NCI-H1436 (cell line): ENCODE measurements around the gene POLR2F.

Experiments
- DNase-seq: peaks from one replicate; lab custom pipeline; 2025; lab: John Stamatoyannopoulos, UW

POLR2F gene

DNA sequence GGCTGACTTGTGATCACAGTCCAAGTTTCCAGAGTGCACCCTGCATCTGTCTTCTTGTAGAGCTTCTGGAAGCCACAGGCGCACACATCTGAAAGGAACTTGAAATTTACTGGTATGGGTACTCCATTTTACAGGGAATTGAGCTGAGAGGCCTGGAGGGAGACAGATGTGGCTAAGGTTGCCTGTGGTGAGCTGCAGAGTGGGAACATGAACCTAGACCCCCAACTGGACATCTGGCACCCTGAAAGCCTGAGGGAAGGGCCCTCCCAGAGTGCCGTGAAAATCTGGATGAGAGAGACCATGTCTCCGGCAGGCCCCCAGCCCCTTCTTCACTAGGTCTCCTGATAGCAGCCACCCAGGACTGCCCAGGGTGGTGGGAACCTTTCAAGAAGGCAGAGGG lies 53.4 kb downstream of the POLR2F start:
- DNase-seq = no peak

DNA sequence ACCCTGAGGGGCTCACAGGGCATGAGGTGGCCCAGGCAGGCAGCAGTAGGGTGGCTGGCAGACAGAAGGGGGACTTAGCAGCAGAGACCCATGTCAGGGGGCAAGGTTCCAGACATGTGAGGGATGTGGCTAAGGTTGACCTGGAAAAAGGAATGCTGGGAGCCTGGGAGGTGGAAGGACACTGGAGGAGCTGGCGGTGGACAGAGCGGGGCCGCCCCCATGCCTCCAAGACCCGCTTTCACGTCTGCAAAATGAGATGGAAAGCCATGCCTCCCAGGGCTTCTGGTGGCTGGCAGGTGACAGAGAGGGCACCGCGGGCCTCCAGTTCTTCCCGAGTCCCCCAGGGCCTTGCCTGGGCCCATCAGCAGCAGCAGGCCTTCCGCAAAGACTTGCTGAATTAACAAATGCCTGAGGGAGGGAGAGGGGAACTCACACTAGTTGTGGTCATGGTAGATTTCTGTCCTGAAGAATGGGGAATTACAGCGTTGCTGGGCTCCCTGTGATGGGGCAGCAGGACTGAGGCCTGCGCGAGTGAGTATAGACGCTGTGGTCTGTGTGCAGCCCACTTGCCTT lies 53.9 kb downstream of the POLR2F start:
- no peak for DNase-seq

DNA sequence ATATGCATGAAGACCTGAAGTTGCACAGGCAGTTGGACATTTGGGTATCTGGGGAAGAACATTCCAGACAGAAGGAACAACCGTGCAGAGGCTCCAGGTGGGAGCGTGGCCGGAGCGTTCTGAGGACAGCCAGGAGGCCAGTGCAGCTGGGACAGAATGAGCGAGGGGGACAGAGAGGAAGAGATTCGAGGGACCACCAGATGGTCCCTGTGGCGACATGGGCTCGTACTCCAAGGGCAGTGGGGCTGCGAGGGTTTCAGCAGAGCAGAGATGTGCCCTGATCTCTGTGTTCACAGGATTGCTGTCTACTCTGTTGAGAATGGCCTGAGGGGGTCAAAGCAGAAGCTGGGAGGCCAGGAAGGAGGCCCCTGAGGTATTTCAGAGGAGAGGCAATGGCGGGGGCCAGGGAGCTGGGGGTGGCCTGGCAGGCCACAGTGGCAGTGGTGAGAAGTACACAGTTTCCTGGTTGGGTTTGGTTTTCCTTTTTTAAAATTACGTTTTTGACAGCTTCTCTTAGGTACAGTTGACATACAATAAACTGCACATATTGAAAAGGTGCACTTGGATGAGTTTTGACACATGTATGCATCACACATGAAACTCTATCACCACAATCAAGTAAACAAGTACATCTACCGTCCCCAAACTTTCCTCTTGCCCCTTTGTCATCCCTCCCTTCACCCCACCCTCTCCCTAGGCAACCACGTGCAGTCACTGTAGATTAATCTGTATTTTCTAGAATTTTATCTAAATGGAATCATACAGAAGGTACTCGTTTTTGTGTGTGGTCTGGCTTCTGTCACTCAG lies 55.7 kb downstream of the POLR2F start:
- no peak for DNase-seq

DNA sequence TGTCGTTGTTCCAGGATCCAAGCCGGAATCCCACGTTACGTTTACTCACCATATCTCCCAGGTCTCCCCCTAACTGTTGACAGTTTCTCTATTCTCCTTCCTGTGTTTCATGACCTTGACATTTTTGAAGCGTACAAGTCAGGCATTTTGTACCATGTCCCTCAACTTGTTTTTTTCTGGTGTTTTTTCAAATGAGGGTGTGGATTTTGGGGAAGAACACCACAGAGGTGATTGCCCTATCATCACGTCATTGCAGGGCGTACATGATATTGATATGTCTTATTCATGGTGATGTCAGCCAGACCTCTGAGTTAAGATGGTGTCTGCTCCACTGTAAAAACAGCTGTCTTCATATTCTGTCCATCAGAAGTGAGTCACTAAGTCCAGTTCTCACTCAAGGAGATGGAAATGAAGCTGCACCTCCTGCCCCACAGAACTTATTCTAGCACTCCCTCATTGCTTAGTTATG lies 59.1 kb downstream of the POLR2F start:
- no peak for DNase-seq

DNA sequence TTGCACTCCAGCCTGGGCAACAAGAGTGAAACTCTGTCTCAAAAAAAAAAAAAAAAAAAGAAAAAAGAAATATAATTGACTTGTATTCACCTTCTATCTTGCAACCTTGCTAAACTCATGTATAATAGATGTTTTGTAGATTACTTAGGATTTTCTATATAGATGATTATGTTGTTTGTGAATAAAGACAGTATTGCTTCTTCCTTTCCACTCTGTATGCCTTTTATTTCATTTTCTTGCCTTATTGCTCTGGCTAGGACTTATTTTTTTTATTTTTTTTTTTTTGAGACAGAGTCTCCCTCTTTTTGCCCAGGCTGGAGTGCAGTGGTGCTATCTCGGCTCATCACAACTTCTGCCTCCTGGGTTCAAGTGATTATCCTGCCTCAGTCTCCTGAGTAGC lies 60.6 kb downstream of the POLR2F start:
- DNase-seq = no peak

DNA sequence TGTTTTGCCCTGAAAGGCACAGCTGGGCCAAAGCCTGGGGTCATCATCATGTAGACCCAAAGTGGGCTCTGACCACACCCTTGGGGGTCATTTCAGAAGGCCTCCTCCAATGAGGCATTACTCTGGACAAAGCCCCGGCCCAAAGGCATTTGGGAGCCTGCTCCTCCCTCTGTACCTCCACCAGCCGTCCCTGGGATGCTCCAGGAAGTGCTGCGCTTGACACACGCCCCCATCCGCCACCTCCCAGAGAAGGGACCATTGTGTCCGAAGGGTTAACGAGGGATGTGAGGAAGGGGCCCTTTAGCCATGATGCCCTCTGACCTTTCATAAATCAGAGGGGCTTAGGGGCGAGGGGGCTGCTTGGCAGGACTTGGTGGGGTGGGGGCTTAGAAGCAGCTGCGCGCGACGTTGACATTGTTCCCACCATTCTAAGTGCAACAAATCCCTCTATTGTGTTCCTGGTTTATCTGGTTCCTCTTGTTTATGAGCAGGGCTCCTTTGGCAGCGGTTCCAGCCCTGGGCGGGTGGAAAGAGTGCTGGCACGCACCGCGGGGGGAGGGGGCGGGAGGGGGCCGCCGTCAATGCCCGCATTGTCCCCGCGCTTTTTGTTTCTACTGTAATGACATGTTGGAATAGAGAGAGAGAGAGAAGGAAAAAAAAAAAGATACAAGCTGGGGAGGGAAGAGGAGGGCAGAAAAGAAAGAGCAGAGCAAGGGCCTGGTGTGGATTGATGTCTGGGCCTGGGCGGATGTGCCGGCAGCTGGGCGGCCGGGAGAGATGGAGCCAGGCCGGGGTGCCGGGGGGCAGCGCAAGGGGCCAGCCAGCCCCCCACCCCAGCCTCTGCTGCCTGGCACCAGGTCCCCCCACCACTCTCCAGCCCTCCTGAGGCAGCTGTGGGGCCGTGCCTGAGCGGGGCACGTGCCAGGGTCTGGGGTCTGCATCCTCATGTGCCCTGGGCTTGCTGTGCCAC lies 63.0 kb downstream of the POLR2F start:
- no peak for DNase-seq

DNA sequence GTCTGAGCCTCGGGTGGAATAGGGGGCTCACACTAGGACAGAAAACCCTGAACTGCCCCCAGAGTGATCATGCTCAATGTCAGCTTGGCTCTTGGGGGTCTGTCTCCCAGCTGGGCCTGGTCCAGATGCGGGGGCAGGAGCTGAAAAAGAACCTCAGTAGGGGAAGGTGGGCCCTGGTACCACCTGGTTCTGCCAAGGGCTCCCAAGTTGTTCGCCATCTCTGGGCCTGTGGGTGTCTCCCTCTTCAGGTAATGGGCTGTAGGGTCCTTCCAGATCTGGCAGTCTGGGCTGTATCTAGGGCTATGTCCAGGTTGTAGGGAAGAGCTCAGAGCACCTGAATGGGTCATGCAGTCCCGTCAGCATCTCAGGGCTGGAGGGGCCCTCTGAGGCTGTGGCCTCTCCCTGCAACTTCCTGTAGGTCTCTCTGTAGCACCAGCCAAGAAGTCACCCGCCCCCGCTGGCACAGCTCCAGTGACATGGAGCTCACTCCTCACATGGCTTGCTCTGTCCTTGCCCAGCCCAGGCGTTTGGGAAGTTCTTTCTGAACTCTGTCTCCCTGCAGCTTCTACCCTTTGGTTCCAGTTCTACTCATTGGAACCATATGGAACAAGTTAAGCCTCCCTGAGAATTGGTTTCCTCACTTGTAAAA lies 63.9 kb downstream of the POLR2F start:
- no peak for DNase-seq

DNA sequence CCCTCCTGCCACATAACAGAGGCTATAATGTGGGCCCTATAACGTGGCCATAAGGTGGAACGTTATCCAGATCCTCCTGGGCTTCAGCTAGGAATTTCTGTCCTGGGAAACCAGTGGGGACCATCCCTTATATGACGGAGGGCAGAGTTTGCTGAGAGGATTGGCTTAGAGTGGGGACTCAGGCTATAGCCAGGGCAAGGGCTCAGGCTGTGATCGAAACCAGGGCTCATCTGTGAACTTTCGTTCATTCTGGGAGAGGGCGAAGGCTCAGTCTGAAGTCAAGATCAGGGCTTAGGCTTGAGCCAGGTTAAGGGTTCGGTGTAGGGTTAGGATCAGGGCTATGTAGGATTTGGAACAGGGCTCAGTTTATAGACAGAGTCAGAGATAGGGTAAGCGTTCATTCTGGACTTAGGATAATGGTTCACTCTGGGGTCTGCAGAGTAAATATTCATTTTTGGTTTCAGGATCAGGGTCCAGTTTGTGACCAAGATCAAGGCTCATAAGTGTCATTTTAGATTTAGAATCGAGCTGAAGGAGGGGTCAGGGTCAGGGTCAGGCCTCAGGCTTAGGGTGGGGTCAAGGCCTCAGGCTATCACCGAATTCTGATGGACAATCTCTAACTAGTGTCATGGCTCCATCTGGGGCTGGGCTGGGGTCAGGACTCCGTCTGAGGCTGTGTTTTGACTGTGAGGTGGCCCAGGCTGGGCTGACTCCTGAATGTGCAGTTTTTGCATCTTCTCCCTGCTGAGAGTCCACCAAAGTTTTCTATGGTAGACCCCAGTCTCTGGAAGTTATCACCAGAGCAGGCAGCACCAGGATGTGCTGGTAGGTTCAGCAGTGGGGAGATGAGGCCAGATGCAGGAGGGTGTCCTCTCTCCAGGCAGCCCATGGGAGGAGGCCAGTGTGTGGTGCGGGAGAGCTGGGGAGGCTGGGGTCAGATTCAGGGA lies 64.7 kb downstream of the POLR2F start:
- no peak for DNase-seq
